ENCODE data around the gene RBM23.

RBM23 gene

GRCh38 chr14:22885975-22886374 lies 33.0 kb downstream of the RBM23 start:
- DNase-seq (ENCODE audit: low read depth) = no peak

DNA sequence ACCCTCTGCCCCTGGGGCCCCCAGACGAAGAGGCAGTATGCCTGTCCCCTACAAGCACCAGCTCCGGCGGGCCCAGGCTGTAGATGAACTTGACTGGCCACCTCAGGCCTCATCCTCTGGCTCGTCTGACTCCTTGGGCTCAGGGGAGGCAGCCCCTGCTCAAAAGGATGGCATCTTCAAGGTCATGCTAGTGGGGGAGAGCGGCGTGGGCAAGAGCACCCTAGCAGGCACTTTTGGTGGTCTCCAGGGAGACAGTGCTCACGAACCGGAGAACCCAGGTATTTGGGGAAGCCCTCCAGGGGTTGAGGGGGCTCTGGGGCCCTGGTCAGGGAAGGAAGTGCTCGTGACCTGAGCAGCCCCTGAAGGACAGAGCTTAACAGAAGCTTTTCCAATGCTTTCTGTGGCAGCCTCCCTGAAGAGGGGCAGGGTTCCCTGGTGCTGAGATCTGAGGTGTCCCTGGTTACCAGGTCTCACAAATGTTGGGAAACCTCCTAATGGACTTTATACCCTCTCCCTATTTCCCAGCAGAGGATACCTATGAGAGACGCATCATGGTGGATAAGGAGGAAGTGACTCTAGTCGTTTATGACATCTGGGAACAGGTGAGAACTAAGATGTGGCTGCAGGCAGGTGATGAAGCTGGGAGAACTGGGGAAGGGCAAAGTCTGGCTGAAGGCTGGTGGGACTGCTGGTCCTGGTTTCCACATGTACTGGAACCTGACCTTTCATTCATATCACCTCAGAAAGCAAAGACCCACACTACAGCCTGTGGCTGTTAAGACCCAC lies 34.0 kb downstream of the RBM23 start:
- no peak for DNase-seq (ENCODE audit: low read depth)

GRCh38 chr14:22884076-22884737 lies 34.7 kb downstream of the RBM23 start:
- DNase-seq (ENCODE audit: low read depth) = no peak

DNA sequence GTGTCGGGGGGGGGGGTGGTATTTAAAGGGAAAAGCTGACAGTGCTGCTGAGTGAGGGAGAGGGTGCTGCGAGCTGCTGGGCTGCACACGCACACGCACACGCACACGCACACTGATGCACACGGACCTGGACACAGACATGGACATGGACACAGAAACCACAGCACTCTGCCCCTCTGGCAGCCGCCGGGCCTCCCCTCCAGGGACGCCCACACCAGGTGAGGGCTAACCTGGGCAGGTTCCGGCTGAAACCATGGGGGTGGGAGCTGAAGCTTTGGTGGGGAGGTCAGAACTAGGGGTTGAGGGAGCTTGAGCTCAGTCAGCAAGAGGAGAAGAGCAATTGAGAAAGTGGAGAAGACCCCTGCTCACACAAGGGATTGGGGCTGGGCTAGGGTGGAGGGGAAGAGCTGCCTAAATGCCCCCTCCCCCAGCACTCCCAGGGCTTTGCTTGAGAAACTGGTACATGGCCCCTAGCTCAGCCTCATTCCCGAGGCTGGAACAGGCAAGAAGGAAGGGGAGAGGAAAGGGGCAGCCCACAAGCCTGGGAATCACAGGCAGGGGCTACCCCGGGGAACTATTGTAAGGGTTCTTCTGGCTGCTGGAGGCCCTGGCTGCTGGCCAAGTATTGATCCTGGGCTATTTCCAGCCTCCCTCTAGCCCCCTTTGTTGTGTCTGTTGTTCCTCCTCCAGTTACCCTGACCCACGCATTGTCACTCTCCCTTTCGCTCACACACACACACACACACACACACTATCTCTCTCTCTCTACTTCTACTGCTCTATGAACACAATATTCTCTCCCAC lies 35.6 kb downstream of the RBM23 start, which contains the start of gene REM2:
TSS of gene REM2 (plus strand) at position 50 of the 804 bp plus-strand sequence. CDS start at position 116, 66 bp downstream.
- no peak for DNase-seq (ENCODE audit: low read depth)

DNA sequence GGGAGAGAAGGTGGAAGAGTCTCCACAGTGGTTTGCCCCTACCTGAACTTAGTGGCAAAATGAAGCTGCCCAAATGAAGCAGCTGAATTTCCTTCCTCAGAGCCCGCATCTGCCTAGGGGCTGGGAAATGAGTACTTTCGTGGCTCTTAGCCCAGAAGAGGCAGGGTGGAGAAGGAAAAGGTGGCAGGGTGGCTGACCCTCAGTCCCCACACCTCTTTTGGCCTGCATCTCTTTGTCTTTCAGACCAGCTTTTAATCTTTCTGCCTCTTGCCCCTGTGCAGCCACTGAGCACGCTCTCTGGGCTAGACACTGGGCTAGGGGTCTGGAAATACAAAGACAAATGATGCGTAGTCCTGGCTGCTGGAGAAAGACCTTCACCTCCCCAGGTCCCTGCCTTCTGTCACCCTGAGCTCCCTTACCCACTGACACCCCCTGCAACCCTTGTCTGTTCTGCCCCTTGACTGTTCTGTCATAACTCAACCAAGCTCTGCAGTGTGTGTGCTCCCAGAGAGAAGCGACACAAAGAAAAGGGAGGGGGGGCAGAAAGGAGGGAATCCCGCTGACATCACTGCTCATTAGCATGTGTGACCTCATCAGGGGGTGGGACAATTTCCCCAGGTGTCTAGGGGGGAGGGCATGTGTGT lies 36.3 kb downstream of the RBM23 start:
- DNase-seq (ENCODE audit: low read depth) = peak; percentile 51

- DNase-seq (ENCODE audit: low read depth) = no peak
Measured at GRCh38 chr14:22882064-22882463, 36.9 kb downstream of the RBM23 start.

- DNase-seq (ENCODE audit: low read depth) = no peak
Measured at GRCh38 chr14:22878271-22879246, 40.4 kb downstream of the RBM23 start.

DNA sequence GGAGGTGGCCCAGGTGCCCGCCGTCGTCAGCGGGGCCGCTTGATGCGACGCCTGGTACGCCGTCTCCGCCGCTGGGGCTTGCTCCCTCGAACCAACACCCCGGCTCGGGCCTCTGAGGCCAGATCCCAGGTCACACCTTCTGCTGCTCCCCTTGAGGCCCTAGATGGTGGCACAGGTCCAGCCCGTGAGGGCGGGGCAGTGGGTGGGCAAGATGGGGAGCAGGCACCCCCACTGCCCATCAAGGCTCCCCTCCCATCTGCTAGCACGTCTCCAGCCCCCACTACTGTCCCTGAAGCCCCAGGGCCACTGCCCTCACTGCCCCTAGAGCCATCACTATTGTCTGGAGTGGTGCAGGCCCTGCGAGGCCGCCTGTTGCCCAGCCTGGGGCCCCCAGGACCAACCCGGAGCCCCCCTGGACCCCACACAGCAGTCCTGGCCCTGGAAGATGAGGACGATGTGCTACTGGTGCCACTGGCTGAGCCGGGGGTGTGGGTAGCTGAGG lies 41.9 kb downstream of the RBM23 start:
- DNase-seq (ENCODE audit: low read depth) = no peak

- DNase-seq (ENCODE audit: low read depth) = no peak
Measured at GRCh38 chr14:22875748-22876319, 43.1 kb downstream of the RBM23 start.

DNA sequence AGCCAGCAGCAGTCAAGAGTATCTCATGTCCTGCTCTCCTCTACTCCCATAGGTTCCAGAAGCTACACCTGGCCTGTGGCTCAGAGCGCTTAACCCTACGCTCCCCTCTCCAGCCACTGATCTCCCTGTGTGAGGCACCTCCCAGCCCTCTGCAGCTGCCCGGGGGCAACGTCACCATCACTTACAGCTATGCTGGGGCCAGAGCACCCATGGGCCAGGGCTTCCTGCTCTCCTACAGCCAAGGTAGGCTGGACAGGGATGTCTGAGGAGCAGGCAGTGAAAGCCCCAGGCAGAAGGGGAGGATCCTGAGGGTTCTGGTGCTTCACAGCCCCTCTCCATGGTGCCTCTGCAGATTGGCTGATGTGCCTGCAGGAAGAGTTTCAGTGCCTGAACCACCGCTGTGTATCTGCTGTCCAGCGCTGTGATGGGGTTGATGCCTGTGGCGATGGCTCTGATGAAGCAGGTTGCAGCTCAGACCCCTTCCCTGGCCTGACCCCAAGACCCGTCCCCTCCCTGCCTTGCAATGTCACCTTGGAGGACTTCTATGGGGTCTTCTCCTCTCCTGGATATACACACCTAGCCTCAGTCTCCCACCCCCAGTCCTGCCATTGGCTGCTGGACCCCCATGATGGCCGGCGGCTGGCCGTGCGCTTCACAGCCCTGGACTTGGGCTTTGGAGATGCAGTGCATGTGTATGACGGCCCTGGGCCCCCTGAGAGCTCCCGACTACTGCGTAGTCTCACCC lies 43.8 kb downstream of the RBM23 start:
- no peak for DNase-seq (ENCODE audit: low read depth)

DNA sequence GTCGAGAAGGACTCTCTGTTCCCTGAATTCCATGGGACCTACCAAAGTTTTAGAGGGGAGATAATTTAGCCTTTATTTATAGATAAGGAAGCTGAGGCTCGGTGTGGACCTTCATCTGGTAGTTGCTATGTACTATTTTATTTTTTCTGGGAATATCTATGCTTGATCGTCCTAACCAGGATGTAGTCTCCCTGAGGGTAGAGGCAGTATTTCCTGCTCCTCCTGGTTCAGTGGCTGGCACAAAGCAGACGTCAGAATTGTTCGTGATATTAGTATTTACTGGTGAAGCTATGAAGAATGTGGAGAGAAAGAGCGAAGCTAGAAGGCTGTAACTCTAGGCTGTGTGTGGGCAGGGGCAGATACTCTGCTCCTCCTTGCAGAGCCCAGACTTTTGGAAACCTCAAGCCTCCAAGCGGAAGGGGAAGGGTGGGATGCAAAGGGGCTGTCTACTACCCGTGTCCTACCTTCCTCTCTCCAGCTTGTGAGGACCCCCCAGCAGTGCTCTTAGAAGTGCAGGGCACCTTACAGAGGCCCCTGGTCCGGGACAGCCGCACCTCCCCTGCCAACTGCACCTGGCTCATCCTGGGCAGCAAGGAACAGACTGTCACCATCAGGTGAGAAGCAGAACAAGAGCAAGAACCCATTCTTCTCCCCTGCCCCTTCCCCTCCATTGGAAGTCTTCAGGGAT lies 46.0 kb downstream of the RBM23 start:
- DNase-seq (ENCODE audit: low read depth) = no peak

GRCh38 chr14:22872033-22872832 lies 46.7 kb downstream of the RBM23 start:
- peak; percentile 84 for DNase-seq (ENCODE audit: low read depth)

- DNase-seq (ENCODE audit: low read depth) = peak; percentile 87
Measured at GRCh38 chr14:22871224-22872032, 47.5 kb downstream of the RBM23 start, which contains the start of gene LRP10. TSS of gene LRP10 (plus strand) at chr14:22871740. CDS start at chr14:22872304, 564 bp downstream.

DNA sequence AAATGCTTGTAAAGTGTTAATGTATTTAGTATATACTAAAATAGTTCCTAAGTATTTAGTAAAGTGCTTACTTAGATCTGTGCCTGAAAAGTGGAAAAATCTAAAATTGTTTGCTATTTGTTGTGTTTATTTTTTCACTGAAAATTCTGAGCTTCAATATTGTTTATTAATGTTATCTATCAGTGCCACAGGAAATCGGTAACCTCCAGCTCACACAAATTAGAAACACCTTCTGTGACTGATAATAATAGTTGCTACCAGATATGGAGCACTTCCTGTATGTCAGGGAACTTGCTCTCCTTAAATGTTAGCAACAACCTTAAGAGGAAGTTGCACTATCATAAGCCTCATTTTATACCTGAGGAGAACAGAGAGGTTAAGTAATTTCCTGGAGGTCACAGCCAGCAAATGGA lies 48.1 kb downstream of the RBM23 start:
- no peak for DNase-seq (ENCODE audit: low read depth)

- DNase-seq (ENCODE audit: low read depth) = no peak
Measured at GRCh38 chr14:22866874-22867273, 52.1 kb downstream of the RBM23 start.

DNA sequence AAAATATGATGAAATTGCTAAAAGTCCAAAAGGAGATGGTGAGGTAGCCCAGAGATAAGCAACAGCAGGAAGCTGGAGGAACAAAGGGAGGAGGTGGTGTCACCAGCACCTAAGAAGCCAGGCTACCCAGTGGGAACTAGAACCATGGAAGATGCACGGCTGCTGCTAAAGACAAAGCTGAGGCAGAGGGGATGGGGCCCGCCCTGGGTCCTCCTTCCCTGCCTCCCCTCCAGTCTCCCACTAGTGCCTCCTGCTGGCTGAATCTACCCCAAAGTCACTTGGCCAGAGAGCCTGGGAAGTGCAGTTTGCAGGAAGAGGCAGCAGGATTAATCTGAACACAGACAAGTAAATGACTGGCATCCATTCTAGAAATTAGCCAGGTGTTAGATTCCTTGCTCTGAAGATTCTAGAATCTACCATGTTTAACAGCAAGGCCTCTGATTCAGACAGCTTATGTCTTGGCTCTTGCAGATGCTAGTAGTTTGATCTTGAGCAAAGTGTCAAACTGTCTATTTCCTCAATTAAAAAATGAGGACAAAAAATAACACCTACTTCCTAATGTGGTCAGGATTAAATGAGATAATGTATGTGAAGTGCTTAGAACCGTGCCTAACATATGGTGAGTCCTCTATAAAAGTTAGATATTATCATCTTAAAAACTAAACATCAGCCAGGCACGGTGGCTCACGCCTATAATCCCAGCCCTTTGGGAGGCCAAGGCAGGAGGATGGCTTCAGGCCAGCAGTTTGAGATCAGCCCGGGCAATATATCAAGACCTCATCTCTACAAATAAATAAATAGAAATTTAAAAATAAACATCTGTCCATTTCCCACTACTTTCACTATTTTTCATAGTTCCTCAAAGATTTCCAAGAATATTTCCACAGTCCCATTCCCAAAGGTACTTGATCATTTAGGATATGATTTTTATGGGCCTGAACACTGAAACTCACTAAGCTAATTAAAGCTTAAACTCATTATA lies 53.2 kb downstream of the RBM23 start:
- DNase-seq (ENCODE audit: low read depth) = no peak
